GM18867 (cell line): ENCODE measurements around the gene HCN4.

ENCODE experiments used
- ATAC-seq: cut with Tn5 transposase; IDR thresholded peaks from one replicate; pipeline ENCODE4 v1.9.1; 2021; ENCODE audit warnings: mild to moderate bottlenecking, moderate library complexity; ENCODE audit not compliant: unreplicated experiment

The HCN4 gene

DNA sequence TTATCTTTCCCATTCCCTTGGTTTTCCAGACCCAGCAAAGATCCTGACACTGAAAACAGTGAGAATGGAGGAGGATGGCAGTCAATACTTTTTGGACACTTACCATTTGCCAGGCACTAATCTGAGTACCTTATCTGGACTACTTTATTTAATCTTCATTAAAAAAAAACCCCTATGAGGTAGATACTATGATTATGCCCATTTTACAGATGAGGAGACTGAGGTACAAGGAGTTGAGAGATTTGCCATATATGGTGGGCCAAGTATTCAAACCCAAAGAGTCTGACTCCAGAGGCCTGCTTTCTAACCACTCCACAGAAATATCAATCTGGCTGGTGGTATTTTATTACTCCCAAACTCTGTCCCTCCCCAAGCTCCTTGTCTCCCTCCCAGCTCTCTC, 19.6 kb downstream of the HCN4 start:
- ATAC-seq = no peak

DNA sequence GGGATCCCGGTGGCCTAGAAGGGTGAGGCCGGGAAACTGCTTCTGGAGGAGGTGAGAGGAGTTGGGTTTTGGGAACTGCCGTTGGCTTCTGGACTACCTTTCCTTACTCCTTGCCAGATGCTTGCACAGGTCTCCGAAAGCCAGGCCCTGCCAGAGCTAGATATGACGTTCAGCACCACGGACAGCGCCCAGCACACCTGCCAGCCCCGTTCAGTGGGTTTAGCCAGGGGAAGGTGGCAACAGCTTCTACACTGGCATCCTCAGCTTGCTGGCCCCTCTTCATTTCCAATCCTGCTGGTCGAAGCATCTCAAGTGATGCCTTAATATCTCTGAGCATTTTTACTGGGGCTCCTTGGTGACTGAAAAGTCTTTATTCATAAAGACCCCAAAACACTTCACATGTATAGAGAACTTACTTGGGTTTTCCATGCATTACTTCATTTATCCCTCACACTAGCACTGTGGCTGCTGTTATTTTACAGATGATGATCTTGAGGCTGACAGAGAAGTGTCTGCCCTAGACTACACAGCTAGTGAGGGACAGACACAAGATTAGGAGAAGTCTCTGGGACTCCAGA, 21.9 kb downstream of the HCN4 start:
- ATAC-seq = no peak

- no peak for ATAC-seq
These were observed 23.1 kb downstream of the HCN4 start for GRCh38 chr15:73345658-73346057.

DNA sequence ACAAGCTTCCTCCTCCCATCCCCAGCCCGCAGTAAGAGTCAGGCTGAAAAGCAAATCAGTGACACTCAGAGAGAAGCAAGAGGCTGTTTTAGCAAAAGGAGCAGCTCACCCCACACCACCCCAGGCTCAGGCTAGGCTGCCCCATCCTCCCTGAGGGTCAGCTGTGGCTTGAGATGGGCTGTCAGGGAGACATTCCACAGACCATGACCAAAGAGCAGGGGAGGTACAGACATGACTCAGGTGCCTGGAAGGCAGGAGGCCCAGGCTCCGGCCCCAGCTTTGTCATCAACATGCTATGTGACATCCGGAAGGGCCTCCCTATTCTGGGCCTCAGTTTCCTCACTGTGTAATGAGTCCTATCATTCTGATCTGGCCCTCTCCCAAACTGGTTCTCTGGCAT, 24.7 kb downstream of the HCN4 start:
- ATAC-seq = no peak

DNA sequence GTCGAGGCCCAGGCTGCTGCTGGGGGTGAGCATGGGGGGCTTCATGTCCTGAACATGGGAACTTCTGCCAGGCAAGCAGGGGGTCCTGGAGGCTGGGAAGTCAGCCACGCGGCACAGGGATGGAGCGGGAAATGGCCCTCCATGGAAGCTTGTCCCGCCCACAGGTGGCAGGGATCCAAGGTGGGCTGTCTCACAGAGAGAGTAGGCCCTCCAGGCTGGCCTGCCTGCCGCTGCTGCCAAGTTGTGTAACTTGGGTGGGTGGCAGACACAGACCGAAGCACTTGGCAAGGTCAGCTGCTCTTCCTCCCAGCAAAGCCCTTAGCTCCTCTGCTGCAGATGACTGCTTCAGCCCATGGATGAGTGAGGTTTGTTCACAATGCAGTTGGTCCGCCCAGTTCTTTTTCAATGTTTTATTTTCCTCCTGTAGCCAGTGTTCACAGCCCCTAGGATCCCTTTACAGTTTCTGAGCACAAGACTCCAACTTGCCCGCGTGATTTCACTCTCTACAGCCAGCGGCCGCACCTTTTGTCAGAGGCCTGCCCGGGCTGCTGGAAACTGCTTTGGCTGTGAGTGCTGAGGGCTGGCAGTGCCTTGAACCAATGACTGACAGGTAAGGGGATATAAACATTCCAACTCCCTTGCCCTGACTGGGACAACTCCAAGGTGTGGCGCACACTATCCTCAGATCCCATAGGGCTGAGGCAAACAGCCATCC, 26.7 kb downstream of the HCN4 start:
- no peak for ATAC-seq

- ATAC-seq = no peak
These were observed 28.1 kb downstream of the HCN4 start for GRCh38 chr15:73340502-73341192.

- ATAC-seq = no peak
These were observed 30.0 kb downstream of the HCN4 start for GRCh38 chr15:73338606-73339374.

- ATAC-seq = no peak
These were observed 30.7 kb downstream of the HCN4 start for GRCh38 chr15:73338058-73338457.

GRCh38 chr15:73337187-73337586, 31.6 kb downstream of the HCN4 start:
- no peak for ATAC-seq

DNA sequence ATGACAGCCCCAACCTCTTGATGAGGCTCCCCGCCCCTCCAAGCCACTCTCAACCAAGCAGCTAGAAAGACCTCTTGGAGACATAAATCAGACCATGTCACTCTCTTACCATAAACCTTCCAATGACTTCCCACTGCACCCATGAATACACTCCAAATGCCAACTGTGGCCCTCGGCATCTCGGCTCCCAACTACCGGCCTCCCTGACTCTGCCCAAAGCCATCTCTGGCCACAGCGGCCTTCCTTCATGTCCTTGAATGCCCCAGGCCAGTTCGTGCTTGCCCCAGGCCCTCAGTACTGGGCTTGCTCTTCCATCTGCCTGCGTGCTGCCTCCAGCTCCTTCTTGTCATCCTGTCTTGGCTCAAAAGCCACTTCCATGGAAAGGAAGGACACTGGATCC, 32.0 kb downstream of the HCN4 start:
- no peak for ATAC-seq

DNA sequence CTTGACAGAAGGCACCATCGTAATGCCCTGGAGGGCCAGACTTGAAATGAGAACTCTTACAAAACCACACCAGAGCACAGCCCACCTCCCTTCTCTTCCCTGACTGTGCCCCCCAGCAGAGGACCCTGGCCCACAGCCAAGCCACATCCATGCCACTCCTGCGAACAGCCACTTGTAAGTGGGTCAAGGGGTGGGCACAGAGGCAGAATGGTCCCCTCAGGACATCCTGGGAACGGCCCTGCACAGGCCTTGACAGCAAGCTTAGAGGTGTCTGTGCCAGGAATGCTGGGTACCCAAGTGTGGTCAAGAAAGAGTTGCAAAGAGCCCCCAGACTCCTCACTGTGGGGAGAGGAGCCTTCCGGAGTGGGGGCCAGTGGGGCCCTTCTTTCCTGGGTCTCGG, 33.3 kb downstream of the HCN4 start:
- no peak for ATAC-seq

DNA sequence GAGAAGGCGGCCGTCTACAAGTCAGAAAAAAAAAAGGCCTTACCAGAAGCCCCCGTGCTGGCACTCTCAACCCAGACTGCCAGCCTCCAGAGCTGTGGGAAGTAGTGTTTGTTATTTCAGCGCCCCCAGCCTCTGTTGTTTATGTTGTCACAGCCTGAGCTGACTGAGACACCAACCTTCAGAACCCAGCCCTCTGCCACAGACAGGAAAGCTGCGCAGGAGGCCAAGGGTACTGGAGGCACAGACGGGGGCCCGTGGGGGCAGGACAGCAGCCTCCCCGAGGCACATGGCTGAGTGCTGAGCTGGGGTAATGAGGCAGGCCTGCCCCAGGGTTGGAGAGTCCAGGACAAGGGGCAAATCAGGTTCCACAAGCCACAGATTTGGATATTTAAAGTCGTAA, 33.7 kb downstream of the HCN4 start:
- ATAC-seq = no peak

GRCh38 chr15:73334086-73334485, 34.7 kb downstream of the HCN4 start:
- no peak for ATAC-seq

DNA sequence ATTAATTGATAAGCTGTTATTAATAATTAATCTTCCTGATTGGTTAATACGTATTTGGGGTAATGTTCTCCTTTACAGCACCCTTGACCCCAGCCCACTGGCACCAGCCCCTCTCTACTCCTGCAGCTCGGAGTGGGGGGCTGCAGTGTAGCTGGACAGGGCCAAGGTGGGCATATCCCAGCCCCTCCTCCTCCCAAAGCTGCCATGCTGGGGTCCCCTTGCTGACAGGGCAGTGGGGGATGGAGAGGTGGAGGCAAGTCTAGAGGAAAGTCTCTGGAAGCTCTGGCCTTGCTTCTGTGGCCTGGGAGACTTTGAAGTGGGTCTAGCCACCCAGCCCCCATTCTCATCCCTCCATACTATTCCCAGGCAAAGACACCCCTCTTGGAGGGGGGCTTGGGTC, 35.8 kb downstream of the HCN4 start:
- no peak for ATAC-seq

DNA sequence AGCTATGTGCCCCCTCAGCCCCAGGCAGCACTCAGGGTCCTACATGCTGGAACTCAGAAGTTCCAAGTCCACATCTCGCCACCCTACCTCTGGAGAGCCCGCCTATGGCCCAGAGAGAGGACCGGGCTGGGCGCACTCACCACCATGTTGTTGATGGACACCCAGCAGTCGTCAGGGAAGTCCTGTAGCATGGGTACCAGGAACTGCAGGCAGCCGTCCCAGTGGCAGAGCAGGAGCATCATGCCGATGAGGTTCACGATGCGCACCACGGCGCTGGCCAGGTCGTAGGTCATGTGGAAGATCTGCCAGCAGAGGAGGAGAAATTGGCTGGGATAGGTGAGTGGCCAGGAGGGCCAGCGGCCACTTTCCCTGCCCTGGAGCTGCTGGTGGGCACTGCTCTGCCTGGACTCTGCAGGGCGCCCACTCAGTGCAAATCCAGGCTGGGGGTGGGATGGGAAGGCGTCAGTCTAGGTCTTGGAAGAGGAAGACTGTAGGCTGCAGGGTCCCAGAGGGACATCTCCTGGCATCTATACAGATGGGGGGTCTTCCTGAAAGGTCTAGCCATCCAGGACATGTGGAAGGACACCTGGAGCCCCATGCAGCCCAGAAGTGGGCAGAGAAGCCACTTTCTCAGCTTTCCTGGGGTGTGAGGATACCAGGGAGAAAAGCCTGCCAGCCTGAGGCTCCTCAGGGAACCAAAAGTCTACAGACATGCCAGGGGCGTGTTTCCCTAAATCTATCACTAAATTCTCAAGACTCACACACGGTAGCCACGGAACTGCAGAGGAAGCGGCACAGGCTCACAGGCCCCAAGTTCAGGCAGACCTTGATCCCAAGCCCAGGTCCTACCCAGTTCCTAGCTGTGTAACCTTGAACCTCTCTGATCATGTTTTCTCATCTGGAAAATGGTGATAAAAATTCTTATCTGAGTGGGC, 36.5 kb downstream of the HCN4 start:
- ATAC-seq = no peak

DNA sequence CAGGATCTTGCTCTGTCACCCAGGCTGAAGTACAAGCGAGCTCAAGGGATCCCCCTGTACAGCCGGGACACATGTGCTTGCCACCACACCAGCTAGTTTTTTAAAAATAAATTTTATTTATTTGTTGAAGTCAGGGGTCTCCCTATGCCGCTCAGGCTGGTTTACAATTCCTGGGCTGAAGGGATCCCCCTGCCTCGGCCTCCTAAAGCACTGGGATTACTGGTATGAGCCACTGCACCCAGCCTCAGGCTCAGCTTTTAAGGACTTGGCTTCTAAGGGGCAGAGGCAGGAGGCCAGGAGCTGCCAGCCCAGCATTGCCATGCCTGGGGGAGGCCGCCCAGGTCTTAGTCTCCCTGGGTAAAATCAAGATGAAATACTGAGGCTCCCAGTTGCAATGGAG, 37.3 kb downstream of the HCN4 start:
- no peak for ATAC-seq

DNA sequence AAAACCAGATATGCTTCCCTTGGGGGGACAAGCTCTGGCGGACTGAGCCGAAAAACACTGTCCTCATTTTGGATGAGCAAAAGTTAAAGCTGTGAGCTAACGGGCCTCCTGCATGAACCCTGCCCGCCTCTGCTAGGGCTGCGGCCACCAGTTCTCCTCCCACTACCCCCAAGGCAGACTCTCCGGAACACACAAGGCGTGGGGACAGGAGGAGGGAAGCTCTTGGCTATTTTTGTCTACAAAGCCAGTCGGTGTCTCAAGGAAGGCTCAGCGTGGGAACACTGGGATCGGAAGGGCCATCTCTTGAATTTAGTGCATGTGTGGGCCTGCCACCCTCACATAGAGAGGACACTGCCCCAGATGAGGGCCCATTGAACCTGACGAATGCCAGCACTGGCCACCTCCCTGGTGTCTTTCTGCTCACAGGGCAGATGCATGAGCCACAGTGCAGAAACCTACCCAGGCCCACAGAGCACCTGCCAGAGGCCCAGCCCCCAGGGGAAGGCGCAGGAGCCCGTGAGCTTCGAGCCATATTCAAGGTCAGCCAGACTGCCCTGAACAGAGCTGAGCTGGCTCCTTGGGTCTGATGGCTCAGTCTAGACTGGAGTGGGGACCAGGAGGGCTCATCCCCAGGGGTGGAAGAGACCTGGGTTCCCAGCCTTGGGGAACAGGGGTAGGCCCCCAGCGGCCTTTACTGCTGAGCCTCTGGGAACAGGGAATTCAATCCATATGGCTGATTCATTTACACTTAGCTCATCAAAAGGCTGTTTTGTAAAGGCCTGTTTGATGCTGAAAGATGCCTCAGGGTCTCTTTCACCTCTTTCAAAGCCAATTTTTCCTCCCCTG, 38.3 kb downstream of the HCN4 start:
- ATAC-seq = no peak

- no peak for ATAC-seq
These were observed 39.1 kb downstream of the HCN4 start for GRCh38 chr15:73329501-73330200.

DNA sequence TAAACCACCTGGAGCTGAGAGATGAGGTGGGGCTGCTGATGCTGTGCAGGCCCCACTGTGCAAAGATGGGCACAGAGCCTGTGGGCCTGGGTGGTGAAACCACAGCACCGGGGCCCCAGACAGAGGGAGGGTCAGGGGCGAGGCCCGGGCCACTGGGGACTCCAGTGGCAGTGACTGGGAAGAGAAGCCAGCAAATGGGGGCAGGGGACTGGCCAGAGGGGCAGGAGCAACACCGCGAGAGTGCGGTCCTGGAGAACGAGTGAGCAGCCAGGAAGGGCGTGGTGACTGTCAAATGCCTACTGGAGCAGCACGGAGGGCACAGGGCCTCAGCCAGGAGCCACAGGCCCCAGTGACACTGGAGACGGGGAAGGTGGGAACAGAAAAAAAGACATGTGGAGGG, 39.8 kb downstream of the HCN4 start:
- no peak for ATAC-seq
